NCI-H2029 (cell line): ENCODE measurements around the gene SERPINB8.
"Not testable (repeated sequence)": the region's sequence is repeated elsewhere in the genome, so short reads cannot be mapped to it uniquely, and the experiment has no call there.

Source experiments
- DNase-seq: peaks from one replicate; lab custom pipeline; 2025; lab: John Stamatoyannopoulos, UW

SERPINB8 gene

DNA sequence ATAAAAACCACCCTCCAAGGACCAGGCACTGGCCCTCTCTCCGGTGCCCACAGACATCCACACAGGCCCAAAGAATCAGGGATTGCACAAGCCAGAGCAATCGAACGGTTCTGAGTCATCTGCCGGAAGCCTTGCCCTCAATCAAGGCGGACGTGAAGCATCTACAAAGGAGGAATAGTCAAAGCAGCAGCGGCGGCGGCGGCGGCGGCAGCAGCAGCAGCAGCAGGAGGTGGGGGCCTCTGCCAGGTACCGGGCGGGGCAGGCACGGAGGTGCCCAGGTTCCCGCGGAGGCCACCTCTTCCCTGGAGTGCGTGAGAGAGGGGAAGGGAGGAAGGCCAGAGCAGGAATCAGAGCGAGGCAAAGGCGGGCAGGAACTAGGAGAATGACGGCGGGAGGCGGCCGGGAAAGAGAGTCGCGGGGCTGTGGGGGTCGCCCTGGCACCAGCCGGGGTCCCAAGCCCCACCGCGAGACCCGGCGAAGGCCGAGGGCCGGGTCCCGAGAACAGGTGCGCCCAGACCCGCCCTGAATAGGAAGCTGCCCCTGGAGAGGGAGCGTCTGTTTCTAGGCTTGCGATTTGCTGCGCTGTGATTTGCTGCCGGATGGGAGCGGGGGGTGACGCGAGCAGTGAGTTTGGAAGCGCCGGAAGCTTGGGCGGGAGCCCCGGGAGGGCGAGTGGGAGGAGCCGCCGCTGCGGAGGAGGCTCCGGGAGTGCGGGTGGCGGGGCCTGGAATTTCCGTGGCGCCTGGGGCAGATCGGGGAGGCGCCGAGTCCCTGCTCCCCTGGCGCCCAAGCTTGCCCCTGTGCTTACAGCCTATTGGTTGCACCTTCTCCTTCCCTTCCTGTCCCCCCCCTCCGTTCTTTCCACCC is at the start of gene SERPINB8:
Gene SERPINB8 (plus strand): TSS at position 140 of the 867 bp plus-strand sequence. CDS start 8,228 bp downstream, outside the sequence.
- peak; percentile 66 for DNase-seq

DNA sequence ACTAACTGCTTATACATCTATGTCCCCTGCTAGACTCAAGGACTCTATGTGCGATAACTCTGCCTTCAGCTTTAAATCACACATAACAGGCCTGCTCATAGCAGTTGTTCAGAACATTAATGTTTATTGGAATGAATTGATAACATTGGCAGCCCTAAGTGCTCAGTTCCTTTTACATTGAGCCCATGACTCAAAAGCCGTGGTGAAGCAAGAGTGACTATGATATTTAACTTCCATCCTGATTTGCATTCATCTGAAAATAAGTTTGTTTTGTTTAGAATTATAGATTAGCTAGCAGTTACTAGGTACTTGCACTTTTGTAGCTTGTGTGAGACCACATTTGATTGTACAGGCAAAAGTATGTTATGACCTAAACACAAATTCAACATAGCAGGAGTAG is 47.8 kb upstream of the SERPINB8 start:
- no peak for DNase-seq

DNA sequence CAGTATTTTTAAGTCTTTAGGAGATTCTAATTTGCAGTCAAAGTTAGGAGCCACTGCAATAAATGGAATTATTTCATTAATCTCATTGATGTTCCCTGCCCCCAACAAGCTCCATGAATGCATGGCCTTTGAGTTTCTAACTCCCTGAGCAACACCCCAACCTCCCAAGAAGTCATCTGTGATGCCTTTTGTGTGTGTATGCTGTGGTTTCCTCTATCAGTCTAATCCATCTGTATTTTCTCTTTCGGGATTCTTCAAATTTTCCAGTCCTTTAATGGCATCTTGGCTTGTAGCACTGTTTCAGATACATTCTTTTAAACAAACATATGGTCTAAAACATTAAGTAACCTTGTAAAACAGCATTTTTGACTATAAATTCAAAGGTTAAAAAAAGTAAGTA is 45.3 kb upstream of the SERPINB8 start:
- no peak for DNase-seq

DNA sequence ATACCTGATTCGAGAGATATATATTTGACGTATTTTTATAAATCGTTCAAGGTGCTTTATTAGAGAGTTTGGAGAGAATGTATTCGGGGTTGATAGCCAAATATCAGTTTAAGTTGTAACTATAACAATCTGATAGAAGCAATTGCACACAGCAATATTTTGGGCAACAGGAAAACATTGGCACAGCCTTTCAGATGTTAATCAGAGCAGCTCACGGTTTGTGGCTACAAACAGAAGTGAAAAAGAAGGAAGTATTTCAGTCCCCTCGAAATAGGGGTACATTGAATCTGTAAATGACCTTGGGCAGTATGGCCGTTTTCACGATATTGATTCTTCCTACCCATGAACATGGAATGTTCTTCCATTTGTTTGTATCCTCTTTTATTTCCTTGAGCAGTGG is 41.5 kb upstream of the SERPINB8 start:
- no peak for DNase-seq

- not testable (repeated sequence) for DNase-seq
These were observed 40.5 kb upstream of the SERPINB8 start for GRCh38 chr18:63929369-63929768.

DNA sequence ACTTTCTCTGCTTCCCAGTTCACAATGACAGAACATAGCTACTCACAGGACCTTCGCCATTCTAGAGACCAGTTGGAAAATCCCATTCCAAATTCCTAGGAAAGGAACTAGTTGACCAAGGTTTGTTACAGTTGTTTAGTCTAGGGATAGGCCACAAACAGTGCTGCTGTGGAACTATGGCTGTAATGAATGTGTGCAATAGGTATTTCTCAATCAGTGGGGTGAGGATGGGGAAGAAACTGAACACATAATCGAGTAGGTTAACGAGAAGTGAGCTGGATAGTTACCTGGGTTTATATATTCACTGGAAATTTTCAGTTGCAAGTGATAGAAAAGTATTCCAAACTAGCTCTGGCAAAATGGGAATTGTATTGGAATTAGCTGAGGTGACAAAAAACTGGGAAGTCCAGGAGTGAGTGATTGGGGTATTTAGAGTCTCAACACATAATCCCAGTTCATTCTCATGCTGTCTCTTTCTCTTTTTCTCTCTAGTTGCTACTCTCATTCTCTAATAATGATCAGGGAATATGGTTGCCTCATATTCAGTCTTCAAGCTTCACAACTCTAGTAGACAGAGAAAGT is 39.0 kb upstream of the SERPINB8 start:
- no peak for DNase-seq

GRCh38 chr18:63936156-63936931 is 33.5 kb upstream of the SERPINB8 start:
- DNase-seq: peak; percentile 56

DNA sequence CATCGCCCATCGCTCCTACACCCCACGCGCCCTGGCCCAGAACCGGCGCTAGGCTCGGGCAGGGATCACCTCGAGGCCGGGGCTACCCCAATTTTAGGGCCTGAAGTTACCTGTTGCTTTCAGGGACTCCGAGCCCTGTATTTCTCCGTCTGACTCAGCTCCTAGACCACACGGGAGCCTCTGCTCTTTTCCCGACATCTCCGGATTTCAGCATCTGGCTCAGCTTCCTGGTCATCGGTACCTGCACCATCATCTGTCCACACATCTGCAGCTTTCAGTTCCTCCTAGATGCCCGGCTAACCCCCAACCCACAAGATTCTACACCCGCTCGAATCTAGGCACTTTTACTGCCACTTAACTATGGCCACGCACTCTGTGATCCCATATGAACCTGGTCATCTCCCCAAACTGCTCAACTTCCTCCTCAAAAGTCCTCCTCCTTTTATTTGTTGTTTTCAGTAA is 32.9 kb upstream of the SERPINB8 start:
- no peak for DNase-seq

DNA sequence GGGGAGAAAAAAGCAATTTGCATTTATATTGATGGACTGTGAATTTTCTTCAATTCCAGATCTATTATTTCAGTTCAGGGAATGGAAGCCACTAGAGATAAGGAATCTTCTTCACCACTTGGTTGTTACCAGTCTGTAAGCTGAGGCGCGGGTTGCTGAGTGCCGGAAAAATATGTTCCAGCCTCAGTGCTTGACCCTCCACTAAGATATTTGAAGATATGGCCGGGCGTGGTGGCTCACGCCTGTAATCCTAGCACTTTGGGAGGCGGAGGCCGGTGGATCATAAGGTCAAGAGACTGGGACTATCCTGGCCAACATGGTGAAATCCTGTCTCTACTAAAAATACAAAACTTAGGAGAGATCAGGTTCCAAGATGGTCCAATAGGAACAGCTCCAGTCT is 29.9 kb upstream of the SERPINB8 start:
- DNase-seq: no peak

DNA sequence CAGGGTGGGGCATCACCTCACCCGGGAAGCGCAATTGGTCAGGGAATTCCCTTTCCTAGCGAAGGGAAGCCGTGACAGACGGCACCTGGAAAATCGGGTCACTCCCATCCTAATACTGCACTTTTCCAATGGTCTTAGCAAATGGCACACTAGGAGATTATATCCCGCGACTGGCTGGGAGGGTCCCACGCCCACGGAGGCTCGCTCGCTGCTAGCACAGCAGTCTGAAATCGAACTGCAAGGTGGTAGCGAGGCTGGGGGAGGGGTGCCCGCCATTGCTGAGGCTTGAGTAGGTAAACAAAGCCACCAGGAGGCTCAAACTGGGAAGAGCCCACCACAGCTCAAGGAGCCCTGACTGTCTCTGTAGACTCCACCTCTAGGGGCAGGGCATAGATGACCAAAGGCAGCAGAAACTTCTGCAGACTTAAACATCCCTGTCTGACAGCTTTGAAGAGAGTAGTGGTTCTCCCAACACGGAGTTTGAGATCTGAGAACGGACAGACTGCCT is 29.3 kb upstream of the SERPINB8 start:
- DNase-seq: not testable (repeated sequence)

- no peak for DNase-seq
These were observed 22.7 kb upstream of the SERPINB8 start for GRCh38 chr18:63947051-63947790.

DNA sequence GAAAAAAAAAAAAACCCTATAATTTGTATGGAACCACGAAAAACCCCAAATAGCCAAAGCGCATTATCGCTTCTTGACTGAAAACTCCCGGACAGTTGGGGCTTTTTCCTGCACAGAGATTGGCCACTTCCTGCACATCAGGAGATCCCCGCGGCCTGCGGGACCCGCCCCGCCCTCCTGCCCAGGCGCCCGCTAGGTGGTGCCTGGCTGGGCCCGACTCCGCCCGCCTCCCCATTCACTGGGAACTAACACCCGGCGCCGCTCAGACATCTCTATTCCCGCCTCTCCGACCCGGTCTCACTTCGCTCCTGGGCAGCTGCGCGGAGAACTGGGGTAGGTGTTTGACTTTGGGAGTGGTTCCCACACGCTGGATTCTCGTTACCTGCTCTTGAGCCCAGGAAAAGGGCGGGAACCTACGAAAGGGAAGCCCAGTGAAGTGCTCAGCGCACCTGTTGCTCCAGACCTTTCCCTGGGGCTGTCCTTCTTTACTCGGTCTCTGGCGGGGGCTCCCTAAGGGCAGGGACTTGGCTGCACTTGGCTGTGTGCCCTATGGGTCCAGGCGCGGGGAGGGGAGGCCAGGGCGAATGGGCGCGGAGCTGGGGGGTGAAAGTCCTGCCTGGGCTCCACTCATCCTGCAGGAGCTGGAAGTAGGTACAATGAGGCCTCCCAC is 20.7 kb upstream of the SERPINB8 start, which contains the start of gene HMSD:
Gene HMSD (plus strand): TSS at position 234 of the 670 bp plus-strand sequence. CDS start 4,155 bp downstream, outside the sequence.
- peak; percentile 60 for DNase-seq

GRCh38 chr18:63951302-63951705 is 18.6 kb upstream of the SERPINB8 start:
- DNase-seq: no peak

DNA sequence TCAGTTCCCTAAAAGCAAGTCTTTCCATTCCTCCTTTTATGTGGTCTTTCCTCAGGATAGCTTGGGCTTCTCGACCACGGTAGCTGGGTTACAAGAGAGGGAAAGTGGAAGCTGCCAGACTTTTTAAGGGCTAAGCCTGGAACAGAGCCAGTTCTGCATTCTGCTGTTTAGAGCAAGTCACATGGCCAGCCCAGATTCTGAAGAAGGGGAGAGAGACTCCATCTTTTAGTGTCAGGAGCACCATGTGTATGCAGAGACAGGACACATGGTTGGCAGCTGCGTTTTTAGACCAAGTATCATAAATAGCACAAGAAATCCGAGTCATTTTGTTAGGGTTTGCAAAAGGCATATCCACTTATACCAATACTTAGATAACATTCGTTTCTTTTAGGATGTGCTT is 16.1 kb upstream of the SERPINB8 start:
- no peak for DNase-seq

- DNase-seq: no peak
These were observed 13.1 kb upstream of the SERPINB8 start for GRCh38 chr18:63956755-63957154.

GRCh38 chr18:63960891-63961290 is 9.0 kb upstream of the SERPINB8 start:
- no peak for DNase-seq

DNA sequence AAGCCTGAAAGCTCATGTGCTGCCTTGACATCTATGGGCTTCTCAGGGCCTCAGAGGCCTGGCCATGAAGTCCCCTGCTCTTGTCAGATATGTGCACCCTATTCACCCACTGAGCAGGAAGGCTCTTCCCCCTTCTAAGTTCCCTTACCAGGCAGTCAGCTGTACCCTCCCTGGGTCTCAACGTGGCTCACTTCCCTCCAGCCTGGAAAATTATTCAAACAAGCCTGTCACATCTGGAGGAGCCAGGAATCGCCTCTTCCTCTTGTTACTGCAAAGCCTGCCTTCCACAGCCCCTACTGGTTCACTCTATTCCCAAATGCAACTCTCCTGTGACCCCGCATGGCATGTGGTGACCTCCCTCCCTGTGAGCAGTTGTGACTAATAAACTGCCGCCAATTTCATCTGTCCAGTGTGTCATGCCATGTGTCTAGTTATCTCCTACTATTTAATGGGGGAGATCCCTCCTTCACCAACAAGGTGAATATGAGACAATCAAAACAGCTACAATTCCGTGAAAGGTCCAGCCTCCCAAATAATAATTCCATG is 8.4 kb upstream of the SERPINB8 start:
- no peak for DNase-seq

- no peak for DNase-seq
These were observed 7.7 kb upstream of the SERPINB8 start for GRCh38 chr18:63962137-63962536.

- DNase-seq: peak; percentile 3
These were observed 6.1 kb upstream of the SERPINB8 start for GRCh38 chr18:63963615-63964256.

DNA sequence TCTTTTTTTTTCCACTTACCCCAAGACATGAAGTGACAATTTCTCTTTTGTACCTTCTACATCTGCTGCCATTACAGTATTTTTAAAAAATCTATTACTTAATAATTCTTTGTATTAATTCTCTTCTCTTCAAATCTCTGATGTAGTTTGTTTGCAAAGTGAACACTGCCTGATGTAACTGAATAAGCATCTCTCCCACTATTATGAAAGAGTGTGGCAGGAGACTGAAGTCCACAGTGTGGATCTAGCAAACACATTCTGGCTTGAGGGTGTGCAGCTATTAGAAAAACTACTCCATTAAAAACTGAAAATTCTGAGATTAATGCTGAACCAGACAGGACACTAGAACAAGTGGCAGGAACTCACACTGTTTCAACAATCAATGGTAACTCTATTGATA is 5.0 kb upstream of the SERPINB8 start:
- no peak for DNase-seq
